Measurements from ENCODE around the gene CCDC17. TPM values are rescaled to one million over a fixed set of nuclear protein-coding genes. Genes with fewer than 3 reads are reported as not detected.

Gene CCDC17
- total RNA-seq, 4 donors from 2014 or later = 3.5 to 5.3 (median 3.8) TPM

DNA sequence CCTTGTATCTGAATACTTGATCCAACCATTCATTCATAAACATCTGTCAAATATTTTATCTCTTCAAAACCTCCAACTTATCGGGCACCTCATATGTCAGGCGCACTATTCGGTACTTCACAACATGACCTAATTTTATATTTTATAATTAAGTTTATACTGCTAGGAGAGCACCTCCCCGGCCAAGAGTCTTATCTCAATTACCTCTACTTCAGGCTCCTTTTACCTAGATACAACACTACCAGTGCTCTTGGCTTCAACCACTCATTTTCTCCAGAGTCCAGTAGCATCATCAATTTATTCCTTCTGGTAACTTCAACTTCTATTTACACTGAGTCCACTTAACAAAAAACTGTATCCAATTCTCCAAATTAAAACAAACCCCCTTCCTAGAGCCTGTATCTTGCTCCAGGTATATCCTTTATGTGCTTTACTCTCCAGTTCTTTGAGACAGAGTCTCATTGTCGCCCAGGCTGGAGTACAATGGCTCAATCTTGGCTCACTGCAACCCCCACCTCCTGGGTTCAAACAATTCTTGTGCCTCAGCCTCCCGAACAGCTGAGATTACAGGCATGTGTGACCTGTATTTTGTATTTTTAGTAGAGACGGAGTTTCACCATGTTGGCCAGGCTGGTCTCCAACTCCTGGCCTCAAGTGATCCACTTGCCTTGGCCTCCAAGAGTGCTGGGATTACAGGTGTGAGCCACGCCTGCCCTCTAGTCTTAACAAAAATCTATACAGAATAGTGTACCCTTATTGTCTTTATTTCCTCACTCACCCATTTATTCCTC, 43.7 kb upstream of the CCDC17 start:
- Histone ChIP-seq H3K27me3 (no peaks in the 10 kb centered on the region), H3K4me1 (peaks cover 13 to 43% of the 10 kb centered on the region in 2 donors), H3K9me3 (no peaks in the 10 kb centered on the region), H3K4me3 (replicated peaks in 1 of 3) (no peak overlapping the region), H3K36me3 (no peaks in the 10 kb centered on the region), H3K27ac (no peak overlapping the region)
- 86 to 90% methylated on average over 8 of the region's 8 CpGs for WGBS, 2 donors
- intact Hi-C loops (cut with DNase I) = no loop called here
- DNase-seq = no peak
- no peak for TF ChIP-seq POLR2A (IDR thresholded peaks at IDR 0.05)
- TF ChIP-seq, protein P1, sequence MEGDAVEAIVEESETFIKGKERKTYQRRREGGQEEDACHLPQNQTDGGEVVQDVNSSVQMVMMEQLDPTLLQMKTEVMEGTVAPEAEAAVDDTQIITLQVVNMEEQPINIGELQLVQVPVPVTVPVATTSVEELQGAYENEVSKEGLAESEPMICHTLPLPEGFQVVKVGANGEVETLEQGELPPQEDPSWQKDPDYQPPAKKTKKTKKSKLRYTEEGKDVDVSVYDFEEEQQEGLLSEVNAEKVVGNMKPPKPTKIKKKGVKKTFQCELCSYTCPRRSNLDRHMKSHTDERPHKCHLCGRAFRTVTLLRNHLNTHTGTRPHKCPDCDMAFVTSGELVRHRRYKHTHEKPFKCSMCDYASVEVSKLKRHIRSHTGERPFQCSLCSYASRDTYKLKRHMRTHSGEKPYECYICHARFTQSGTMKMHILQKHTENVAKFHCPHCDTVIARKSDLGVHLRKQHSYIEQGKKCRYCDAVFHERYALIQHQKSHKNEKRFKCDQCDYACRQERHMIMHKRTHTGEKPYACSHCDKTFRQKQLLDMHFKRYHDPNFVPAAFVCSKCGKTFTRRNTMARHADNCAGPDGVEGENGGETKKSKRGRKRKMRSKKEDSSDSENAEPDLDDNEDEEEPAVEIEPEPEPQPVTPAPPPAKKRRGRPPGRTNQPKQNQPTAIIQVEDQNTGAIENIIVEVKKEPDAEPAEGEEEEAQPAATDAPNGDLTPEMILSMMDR (IDR thresholded peaks at IDR 0.05) = no peak

DNA sequence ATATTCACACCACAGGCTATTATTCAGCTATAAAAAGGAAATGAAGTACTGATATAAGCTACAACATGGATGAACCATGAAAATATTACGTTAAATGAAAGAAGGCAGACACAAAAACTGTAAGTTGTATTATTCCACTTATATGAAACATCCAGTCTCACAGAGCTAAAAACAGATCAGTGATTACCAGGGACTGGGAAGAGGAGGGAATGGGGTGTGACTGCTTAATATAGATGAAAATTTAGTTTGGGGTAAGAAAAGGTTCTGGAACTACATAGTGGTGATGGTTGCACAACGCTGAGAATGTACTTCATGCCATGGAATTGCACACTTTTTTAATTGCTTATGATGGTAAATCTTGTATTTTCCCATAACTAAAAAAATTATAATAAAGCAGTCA, 43.0 kb upstream of the CCDC17 start:
- Histone ChIP-seq H3K9me3 (no peaks in the 10 kb centered on the region), H3K4me3 (replicated peaks in 1 of 3) (no peak overlapping the region), H3K27me3 (no peaks in the 10 kb centered on the region), H3K27ac (no peak overlapping the region), H3K36me3 (no peaks in the 10 kb centered on the region), H3K4me1 (peaks cover 13 to 40% of the 10 kb centered on the region in 2 donors)
- no peak for DNase-seq
- 89% methylated on average over 2 of the region's 2 CpGs for WGBS, 2 donors
- intact Hi-C loops (cut with DNase I) = no loop called here
- TF ChIP-seq, protein P1 (IDR thresholded peaks at IDR 0.05) = no peak
- no peak for TF ChIP-seq POLR2A (IDR thresholded peaks at IDR 0.05)

DNA sequence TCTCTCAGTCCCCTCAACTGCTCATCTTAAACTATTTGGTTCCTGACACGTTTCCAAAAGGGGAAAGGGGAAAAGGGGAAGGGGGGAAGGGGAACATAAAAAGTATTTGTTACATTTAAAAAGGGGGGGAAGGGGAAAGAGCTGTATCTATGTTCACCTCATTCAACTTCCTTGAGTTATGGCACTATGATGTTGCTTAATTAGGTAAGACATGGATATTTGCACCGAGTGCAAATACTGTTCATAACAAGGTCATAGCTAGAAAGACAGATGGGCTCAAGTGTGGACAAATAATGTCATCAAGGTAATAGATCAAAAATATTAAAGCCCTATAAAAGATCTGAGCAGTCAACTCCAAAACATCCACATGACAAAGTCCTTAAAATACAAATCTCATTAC, 36.5 kb upstream of the CCDC17 start:
- TF ChIP-seq, protein P1 (IDR thresholded peaks at IDR 0.05) = no peak
- no peak for TF ChIP-seq POLR2A (IDR thresholded peaks at IDR 0.05)
- Histone ChIP-seq H3K36me3 (peaks cover 34 to 35% of the 10 kb centered on the region in 2 donors), H3K27me3 (no peaks in the 10 kb centered on the region), H3K4me1 (no peaks in the 10 kb centered on the region), H3K9me3 (no peaks in the 10 kb centered on the region), H3K4me3 (replicated peaks in 1 of 3) (no peak overlapping the region), H3K27ac (no peak overlapping the region)
- 70 to 88% methylated on average over 2 of the region's 2 CpGs for WGBS, 2 donors
- intact Hi-C loops (cut with DNase I) = no loop called here
- DNase-seq = no peak

DNA sequence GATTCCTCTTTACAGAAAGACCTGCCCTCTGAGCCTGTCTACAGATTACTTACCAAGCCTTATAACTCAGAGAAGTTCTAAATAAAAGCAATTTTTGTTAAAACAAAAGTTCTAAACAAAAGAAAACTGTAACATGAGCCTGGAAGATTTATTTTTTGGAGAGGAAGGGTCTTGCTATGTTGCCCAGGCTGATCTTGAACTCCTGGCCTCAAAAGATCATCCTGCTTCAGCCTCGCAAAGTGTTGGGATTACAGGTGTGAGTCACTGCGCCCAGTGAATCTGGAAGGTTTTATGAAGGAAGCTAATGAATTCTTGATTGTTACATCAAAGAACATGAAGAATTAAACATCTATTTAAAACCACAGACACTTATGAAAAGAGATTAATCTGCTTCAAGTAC, 35.4 kb upstream of the CCDC17 start:
- no peaks in the 10 kb centered on the region for H3K27me3 ChIP-seq
- H3K27ac ChIP-seq = no peak overlapping the region
- TF ChIP-seq POLR2A (IDR thresholded peaks at IDR 0.05) = no peak
- TF ChIP-seq, protein P1 (IDR thresholded peaks at IDR 0.05) = no peak
- H3K4me1 ChIP-seq = no peaks in the 10 kb centered on the region
- intact Hi-C loops (cut with DNase I) = no loop called here
- WGBS, 2 donors = 91 to 96% methylated on average over 2 of the region's 2 CpGs
- H3K36me3 ChIP-seq = peaks cover 43 to 46% of the 10 kb centered on the region in 2 donors
- H3K9me3 ChIP-seq = no peaks in the 10 kb centered on the region
- no peak overlapping the region for H3K4me3 ChIP-seq (replicated peaks in 1 of 3)
- no peak for DNase-seq

DNA sequence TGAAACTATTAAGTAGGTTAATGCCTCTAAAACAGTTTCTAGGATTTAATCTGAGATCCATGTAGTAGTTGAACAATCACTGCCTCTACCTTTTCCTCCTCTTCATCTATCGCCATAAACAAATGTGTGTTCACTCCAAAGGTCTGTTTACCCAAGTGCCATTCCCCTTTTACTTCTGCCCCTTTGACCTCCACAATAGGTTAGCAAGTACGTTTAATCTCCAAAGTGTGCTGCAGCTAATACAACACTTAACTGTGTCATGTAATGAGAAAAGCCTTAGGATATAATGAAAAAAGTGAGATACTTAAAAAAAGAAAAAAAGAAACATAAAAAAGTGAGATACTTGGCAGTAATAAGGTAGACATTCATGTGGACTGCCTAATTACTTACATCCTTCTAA, 34.3 kb upstream of the CCDC17 start:
- intact Hi-C loops (cut with DNase I) = no loop called here
- no peak overlapping the region for H3K4me3 ChIP-seq (replicated peaks in 1 of 3)
- no peaks in the 10 kb centered on the region for H3K27me3 ChIP-seq
- no peak for DNase-seq
- peaks cover 51% of the 10 kb centered on the region in 2 donors for H3K36me3 ChIP-seq
- no peak for TF ChIP-seq POLR2A (IDR thresholded peaks at IDR 0.05)
- TF ChIP-seq, protein P1 (IDR thresholded peaks at IDR 0.05) = no peak
- no peaks in the 10 kb centered on the region for H3K9me3 ChIP-seq
- WGBS, 2 donors = 84 to 88% methylated on average over 2 of the region's 2 CpGs
- no peaks in the 10 kb centered on the region for H3K4me1 ChIP-seq
- no peak overlapping the region for H3K27ac ChIP-seq

All from thyroid gland (tissue), 4 donors.